Hepatocyte (in vitro differentiated cells): Measurements from ENCODE around the gene CD58. TPM values are rescaled to one million over a fixed set of nuclear protein-coding genes. Genes with fewer than 3 reads are reported as not detected.

Source experiments
- DNase-seq: peaks from one replicate; pipeline ENCODE4 v3.0.0-alpha.2; 2016; ENCODE audit warnings: low spot score
- H2AFZ ChIP-seq: fragments of 200-600 bp; sonication (generic); 2 replicates; pipeline ENCODE4 v1.6.0; 2016; ENCODE audit warnings: antibody characterized with exemption, mild to moderate bottlenecking
- H3K27ac ChIP-seq: fragments of 200-600 bp; sonication (generic); 2 replicates; pipeline ENCODE4 v1.5.1; 2016; ENCODE audit warnings: mild to moderate bottlenecking
- H3K27me3 ChIP-seq: fragments of 200-600 bp; sonication (generic); 2 replicates; pipeline ENCODE4 v1.6.1; 2016
- H3K36me3 ChIP-seq: fragments of 200-600 bp; sonication (generic); replicated peaks from 2 replicates; pipeline ENCODE4 v1.5.1; 2016; ENCODE audit warnings: low read depth; ENCODE audit not compliant: insufficient read depth
- H3K4me1 ChIP-seq: fragments of 200-600 bp; sonication (generic); 2 replicates; pipeline ENCODE4 v1.5.1; 2016; ENCODE audit warnings: mild to moderate bottlenecking, moderate library complexity; ENCODE audit not compliant: insufficient read depth
- H3K4me2 ChIP-seq: fragments of 200-600 bp; sonication (generic); 2 replicates; pipeline ENCODE4 v1.6.0; 2016
- H3K4me3 ChIP-seq: fragments of 200-600 bp; sonication (generic); 2 replicates; pipeline ENCODE4 v1.5.1; 2016; ENCODE audit warnings: mild to moderate bottlenecking
- H3K79me2 ChIP-seq: fragments of 200-600 bp; sonication (generic); 2 replicates; pipeline ENCODE4 v1.6.0; 2017; ENCODE audit warnings: mild to moderate bottlenecking
- H3K9me2 ChIP-seq: fragments of 200-600 bp; sonication (generic); replicated peaks from 2 replicates; pipeline ENCODE4 v1.6.0; 2017; ENCODE audit warnings: mild to moderate bottlenecking; ENCODE audit not compliant: insufficient read depth
- H3K9me3 ChIP-seq: fragments of 200-600 bp; sonication (generic); 2 replicates; pipeline ENCODE4 v1.5.1; 2016; ENCODE audit warnings: low read depth, mild to moderate bottlenecking
- H4K20me1 ChIP-seq: fragments of 200-600 bp; sonication (generic); 2 replicates; pipeline ENCODE4 v1.6.0; 2016; ENCODE audit warnings: mild to moderate bottlenecking; ENCODE audit not compliant: insufficient read depth, poor library complexity, severe bottlenecking
- CTCF ChIP-seq: fragments of 200-600 bp; sonication (generic); IDR thresholded peaks from 2 replicates; pipeline ENCODE4 v1.5.1; 2016; ENCODE audit warnings: antibody characterized with exemption, mild to moderate bottlenecking; ENCODE audit not compliant: poor library complexity
- EZH2 ChIP-seq: fragments of 200-600 bp; sonication (generic); IDR thresholded peaks from 2 replicates; pipeline ENCODE4 v1.6.1; 2016; ENCODE audit warnings: antibody characterized with exemption, mild to moderate bottlenecking, borderline replicate concordance
- EZH2phosphoT487 ChIP-seq: fragments of 200-600 bp; sonication (generic); IDR thresholded peaks from one replicate; pipeline ENCODE4 v1.6.1; 2018; ENCODE audit warnings: antibody characterized with exemption, mild to moderate bottlenecking, low read depth, moderate library complexity; ENCODE audit not compliant: unreplicated experiment, severe bottlenecking
- WGBS: methylation state at CpG from one replicate; pipeline ENCODE4 v1.1.6; 2016; ENCODE audit warnings: low lambda C conversion rate; ENCODE audit errors: missing lambda C conversion rate; 5-methylcytosine and 5-hydroxymethylcytosine counted together
- microRNA counts: library from miRNA; unstranded; fragments of <30 nt; microRNA quantifications from one replicate; lab custom pipeline; 2017
- microRNA-seq: library from miRNA; unstranded; fragments of <30 nt; microRNA quantifications from one replicate; pipeline ENCODE4, GENCODE V29; 2017
- polyA plus RNA-seq: library from polyadenylated mRNA; unstranded; fragments of >200 nt; fragmentation: Nextera tagmentation; extraction: Ambion mirVana; gene quantifications from 2 replicates; pipeline ENCODE4 v1.2.1, GENCODE V29; 2016
- small RNA-seq: library from RNA; depleted of rRNA; stranded (forward); fragments of <200 nt; gene quantifications from one replicate; pipeline ENCODE3, GENCODE V24; 2014
- total RNA-seq: library from RNA; depleted of rRNA; stranded (reverse); fragments of >200 nt; gene quantifications from 2 replicates; pipeline ENCODE4 v1.2.3, GENCODE V29; 2014

The CD58 gene
- total and polyA plus RNA-seq, 2 experiments from 2014 or later, result 14.4 to 26.9 TPM

DNA sequence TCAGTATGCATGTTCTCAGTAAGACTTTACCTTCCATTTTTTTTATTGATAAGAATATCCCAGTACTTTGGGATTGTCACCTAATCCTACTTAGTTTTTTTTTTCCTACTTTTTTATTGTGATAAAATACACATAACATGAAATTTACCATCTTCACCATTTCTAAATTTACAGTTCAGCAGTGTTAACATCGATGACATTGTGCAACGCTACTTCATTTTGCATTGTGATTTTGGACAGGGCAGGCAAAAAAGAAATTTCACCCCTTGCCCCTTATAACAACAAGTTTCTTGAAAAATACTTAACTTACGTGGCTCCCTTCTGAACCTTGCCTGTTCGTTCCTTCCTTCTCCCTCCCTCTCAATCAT, 105.4 kb downstream of the CD58 start:
- no peaks in the 10 kb centered on the region for H3K27me3 ChIP-seq
- H4K20me1 ChIP-seq, result no peaks in the 10 kb centered on the region
- 81% methylated on average over 4 of the region's 4 CpGs for WGBS
- DNase-seq, result no peak
- H3K4me1 ChIP-seq, result peaks cover 38% of the 10 kb centered on the region
- H3K4me3 ChIP-seq, result no peak overlapping the region
- peak overlapping the region; percentile 93 for H3K27ac ChIP-seq
- peak overlapping the region; percentile 67 for H3K4me2 ChIP-seq
- no peaks in the 10 kb centered on the region for H3K9me2 ChIP-seq
- H2AFZ ChIP-seq, result peak overlapping the region; percentile 37
- peaks cover 28% of the 10 kb centered on the region for H3K79me2 ChIP-seq
- H3K9me3 ChIP-seq, result no peaks in the 10 kb centered on the region
- no peaks in the 10 kb centered on the region for H3K36me3 ChIP-seq
- TF ChIP-seq CTCF, result no peak
- no peak for TF ChIP-seq EZH2phosphoT487
- no peak for TF ChIP-seq EZH2

MicroRNA genes within 50 kb of the gene (microRNA counts, 767-probe panel; counts per million panel counts)
- not detected for microRNA hsa-miR-548ac (lab: Ali Mortazavi, UCI)

Small RNA genes within 50 kb of the gene (microRNA-seq; reads per million reads assigned to microRNA genes)
- not detected for gene MIR548AC

Small RNA genes within 50 kb of the gene (small RNA-seq; reads per million reads assigned to genes)
- not detected for gene MIR548AC

Other genes starting within 250 kb of the CD58 start
- 559 and 564 TPM in 2 replicates for gene ATP1A1, start 197.8 kb downstream of the CD58 start, total RNA-seq
- 412 and 415 TPM in 2 replicates for gene ATP1A1, start 197.8 kb downstream of the CD58 start, polyA plus RNA-seq
- 27.2 and 34.0 TPM in 2 replicates for gene IGSF3, start 96.7 kb upstream of the CD58 start, total RNA-seq
- 8.8 and 9.3 TPM in 2 replicates for gene IGSF3, start 96.7 kb upstream of the CD58 start, polyA plus RNA-seq
- gene CD2, start 183.4 kb upstream of the CD58 start, total RNA-seq, result 0.08 and 0.13 TPM in 2 replicates
- gene CD2, start 183.4 kb upstream of the CD58 start, polyA plus RNA-seq, result 0.08 and 0.22 TPM in 2 replicates